ENCODE data around the gene ASS1.

Gene ASS1

DNA sequence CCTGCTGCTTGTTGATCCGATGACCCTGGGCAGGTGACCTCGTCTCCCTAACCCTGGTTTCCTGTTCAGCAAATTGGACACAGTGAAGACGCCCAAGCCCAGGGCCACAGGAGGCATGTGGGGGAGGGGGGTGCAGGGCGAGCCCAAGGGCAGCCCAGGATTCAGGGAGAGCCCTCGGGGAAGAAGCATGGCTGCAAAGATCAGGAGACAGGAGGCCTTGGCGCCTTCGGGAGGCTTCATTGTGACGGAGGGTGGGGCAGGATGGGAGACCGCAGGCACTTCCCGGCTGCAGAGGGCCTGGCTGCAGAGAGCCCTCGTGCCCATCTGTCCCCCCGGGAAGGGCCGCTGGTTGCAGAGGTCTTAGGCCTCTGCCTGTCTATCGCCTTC lies 6.2 kb downstream of the ASS1 start:
- no peak overlapping the region for H3K27ac ChIP-seq
- no peak for TF ChIP-seq ZFX (IDR thresholded peaks at IDR 0.05; ENCODE audit: borderline replicate concordance)
- TF ChIP-seq, protein P1, sequence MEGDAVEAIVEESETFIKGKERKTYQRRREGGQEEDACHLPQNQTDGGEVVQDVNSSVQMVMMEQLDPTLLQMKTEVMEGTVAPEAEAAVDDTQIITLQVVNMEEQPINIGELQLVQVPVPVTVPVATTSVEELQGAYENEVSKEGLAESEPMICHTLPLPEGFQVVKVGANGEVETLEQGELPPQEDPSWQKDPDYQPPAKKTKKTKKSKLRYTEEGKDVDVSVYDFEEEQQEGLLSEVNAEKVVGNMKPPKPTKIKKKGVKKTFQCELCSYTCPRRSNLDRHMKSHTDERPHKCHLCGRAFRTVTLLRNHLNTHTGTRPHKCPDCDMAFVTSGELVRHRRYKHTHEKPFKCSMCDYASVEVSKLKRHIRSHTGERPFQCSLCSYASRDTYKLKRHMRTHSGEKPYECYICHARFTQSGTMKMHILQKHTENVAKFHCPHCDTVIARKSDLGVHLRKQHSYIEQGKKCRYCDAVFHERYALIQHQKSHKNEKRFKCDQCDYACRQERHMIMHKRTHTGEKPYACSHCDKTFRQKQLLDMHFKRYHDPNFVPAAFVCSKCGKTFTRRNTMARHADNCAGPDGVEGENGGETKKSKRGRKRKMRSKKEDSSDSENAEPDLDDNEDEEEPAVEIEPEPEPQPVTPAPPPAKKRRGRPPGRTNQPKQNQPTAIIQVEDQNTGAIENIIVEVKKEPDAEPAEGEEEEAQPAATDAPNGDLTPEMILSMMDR (IDR thresholded peaks at IDR 0.05), result no peak

DNA sequence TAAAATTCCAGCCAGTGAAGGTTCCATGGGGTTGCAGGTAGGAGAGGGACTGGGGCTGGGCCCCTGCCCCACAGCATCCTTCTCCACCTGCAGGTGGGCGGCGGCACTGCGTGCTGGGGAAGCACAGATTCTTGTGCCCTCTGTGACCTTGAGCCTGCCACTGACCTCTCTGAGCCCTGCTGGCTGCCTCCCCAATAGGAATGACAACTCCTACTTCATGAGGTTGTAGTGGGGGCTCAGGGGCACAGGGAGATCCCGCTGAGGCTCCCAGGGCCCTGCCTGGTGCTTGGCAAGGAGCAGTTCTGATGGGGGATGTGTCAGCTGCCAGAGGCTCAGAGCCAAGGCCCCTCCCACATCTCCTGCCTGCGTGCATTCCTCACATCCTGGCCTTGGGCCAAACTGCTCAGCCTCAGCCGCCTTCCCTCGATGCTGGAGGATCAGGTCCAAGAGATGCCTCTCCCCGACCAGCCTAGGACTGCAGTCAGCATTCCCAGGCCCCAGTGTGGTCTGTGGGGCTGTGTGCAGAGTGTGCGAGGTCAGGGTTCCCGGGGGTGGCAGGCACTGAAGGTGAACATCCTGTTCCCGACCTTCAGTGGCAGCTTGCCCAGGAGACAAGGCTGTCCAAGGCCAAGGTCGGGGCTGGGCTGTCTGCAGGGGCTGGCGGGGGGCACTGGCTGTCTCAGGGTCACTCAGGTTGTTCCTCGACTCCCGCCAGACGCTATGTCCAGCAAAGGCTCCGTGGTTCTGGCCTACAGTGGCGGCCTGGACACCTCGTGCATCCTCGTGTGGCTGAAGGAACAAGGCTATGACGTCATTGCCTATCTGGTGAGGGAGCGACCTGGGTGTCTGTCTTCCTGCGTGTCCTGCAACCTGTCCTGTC lies 7.0 kb downstream of the ASS1 start:
- TF ChIP-seq, protein P1 (IDR thresholded peaks at IDR 0.05), result peak; percentile 56
- TF ChIP-seq ZFX (IDR thresholded peaks at IDR 0.05; ENCODE audit: borderline replicate concordance), result no peak
- no peak overlapping the region for H3K27ac ChIP-seq

DNA sequence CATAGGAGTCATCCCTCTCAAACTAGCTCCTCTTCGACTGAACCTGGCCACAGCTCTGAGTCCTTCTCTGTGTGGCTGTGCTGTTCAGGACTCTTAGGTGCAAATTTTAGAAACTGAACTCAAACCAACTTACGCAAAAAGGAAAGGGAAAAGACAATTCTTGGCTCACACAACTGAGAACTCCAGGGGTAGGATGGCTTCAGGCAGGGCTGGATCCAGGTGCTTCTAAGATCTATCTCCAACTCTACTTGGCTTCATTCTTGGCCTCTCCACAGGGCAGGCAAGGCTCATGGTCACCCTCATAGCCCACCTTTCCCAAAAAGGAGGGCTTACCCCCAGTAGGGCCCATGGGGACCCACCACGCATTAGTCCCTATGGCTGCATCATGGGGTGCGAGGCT lies 8.1 kb downstream of the ASS1 start:
- TF ChIP-seq, protein P1 (IDR thresholded peaks at IDR 0.05), result no peak
- no peak for TF ChIP-seq ZFX (IDR thresholded peaks at IDR 0.05; ENCODE audit: borderline replicate concordance)
- no peak overlapping the region for H3K27ac ChIP-seq

- H3K27ac ChIP-seq, result no peak overlapping the region
- no peak for TF ChIP-seq ZFX (IDR thresholded peaks at IDR 0.05; ENCODE audit: borderline replicate concordance)
- TF ChIP-seq, protein P1 (IDR thresholded peaks at IDR 0.05), result no peak
Observed at GRCh38 chr9:130453487-130453886, 8.7 kb downstream of the ASS1 start.

- no peak for TF ChIP-seq ZFX (IDR thresholded peaks at IDR 0.05; ENCODE audit: borderline replicate concordance)
- TF ChIP-seq, protein P1 (IDR thresholded peaks at IDR 0.05), result no peak
- H3K27ac ChIP-seq, result no peak overlapping the region
Observed at GRCh38 chr9:130454096-130454811, 9.5 kb downstream of the ASS1 start.

- TF ChIP-seq, protein P1 (IDR thresholded peaks at IDR 0.05), result no peak
- TF ChIP-seq ZFX (IDR thresholded peaks at IDR 0.05; ENCODE audit: borderline replicate concordance), result no peak
Observed at GRCh38 chr9:130454812-130455325, 10.1 kb downstream of the ASS1 start.

More at GRCh38 chr9:130454812-130455325, 10.1 kb downstream of the ASS1 start:
- H3K27ac ChIP-seq, result no peak overlapping the region
